ENCODE data around the gene IL12RB2. TPM values are rescaled to one million over a fixed set of nuclear protein-coding genes. Genes with fewer than 3 reads are reported as not detected.

IL12RB2 gene
- total RNA-seq, 1 donor from 2014 or later, result not detected

DNA sequence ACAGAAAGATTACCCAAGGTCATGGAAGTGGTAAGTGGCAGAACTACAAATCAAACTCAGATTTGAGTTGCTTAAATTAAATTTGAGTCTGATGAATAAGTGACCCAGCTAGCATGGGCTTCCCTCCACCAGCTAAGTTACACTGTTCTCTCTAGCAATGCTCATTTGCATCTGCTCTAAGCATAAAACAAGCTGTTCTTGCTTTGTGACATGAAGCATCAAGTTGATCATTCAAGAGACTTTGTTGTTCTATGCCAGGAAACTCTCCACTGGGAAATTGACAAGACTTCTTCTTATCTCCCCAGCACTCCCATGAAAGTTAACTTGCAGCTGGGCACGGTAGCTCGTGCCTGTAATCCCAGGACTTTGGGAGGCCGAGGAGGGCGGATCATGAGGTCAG lies 73.5 kb downstream of the IL12RB2 start:
- Mint-ChIP-seq H3K27me3 (ENCODE audit: unreplicated experiment) (no peaks in the 10 kb centered on the region), H3K36me3 (ENCODE audit: unreplicated experiment) (peaks cover 7% of the 10 kb centered on the region), H3K4me1 (ENCODE audit: unreplicated experiment) (no peaks in the 10 kb centered on the region), H3K4me3 (ENCODE audit: unreplicated experiment) (no peak overlapping the region), H3K27ac (ENCODE audit: unreplicated experiment) (no peak overlapping the region), H3K9me3 (ENCODE audit: unreplicated experiment) (peaks cover 6% of the 10 kb centered on the region)
- DNase-seq (ENCODE audit: extremely low spot score, unreplicated experiment), result no peak
- TF ChIP-seq, protein P1, sequence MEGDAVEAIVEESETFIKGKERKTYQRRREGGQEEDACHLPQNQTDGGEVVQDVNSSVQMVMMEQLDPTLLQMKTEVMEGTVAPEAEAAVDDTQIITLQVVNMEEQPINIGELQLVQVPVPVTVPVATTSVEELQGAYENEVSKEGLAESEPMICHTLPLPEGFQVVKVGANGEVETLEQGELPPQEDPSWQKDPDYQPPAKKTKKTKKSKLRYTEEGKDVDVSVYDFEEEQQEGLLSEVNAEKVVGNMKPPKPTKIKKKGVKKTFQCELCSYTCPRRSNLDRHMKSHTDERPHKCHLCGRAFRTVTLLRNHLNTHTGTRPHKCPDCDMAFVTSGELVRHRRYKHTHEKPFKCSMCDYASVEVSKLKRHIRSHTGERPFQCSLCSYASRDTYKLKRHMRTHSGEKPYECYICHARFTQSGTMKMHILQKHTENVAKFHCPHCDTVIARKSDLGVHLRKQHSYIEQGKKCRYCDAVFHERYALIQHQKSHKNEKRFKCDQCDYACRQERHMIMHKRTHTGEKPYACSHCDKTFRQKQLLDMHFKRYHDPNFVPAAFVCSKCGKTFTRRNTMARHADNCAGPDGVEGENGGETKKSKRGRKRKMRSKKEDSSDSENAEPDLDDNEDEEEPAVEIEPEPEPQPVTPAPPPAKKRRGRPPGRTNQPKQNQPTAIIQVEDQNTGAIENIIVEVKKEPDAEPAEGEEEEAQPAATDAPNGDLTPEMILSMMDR (IDR thresholded peaks at IDR 0.05), result no peak

DNA sequence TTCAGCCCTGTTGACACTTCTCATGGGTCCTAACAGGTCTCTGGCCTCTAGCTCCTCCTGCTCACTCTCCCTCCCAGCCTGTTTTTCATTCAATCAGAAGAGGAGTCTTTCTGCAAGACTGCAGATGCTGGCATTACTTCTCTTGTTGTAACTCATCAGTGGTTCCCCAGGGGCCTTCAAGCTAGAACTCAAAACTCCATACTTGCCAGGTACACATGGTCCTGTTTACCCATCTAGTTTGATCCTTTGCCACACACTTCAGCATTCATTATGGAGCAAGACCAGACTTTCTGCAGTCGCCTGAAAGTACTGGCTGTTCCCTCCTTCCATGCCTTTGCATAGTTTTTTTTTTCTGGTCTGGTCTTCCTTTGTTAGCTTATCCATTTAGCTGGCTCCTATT lies 74.6 kb downstream of the IL12RB2 start:
- TF ChIP-seq, protein P1 (IDR thresholded peaks at IDR 0.05), result no peak
- DNase-seq (ENCODE audit: extremely low spot score, unreplicated experiment), result no peak
- Mint-ChIP-seq H3K36me3 (ENCODE audit: unreplicated experiment) (peaks cover 7% of the 10 kb centered on the region), H3K27ac (ENCODE audit: unreplicated experiment) (no peak overlapping the region), H3K4me1 (ENCODE audit: unreplicated experiment) (no peaks in the 10 kb centered on the region), H3K4me3 (ENCODE audit: unreplicated experiment) (no peak overlapping the region), H3K27me3 (ENCODE audit: unreplicated experiment) (no peaks in the 10 kb centered on the region), H3K9me3 (ENCODE audit: unreplicated experiment) (peaks cover 6% of the 10 kb centered on the region)

DNA sequence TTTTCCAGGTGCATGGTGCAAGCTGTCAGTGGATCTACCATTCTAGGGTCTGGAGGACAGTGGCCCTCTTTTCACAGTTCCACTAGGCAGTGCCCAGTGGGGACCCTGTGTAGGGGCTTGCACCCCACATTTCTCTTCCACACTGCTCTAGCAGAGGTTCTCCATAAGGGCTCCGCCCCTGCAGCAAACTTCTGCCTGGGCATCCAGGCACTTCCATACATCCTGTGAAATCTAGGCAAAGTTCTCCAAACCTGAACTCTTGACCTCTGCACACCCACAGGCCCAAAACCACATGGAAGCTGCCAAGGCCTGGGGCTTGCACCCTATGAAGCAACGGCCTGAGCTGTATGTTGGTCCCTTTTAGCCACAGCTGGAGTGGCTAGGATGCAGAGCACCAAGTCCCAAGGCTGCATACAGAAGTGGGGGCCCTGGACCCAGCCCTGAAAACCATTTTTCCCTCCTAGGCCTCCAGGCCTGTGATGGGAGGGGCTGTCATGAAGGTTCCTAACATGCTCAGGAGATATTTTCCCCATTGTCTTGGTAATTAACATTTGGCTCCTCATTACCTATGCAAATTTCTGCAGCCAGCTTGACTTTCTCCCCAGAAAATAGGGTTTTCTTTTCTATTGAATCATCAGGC lies 76.4 kb downstream of the IL12RB2 start:
- Mint-ChIP-seq H3K27me3 (ENCODE audit: unreplicated experiment) (no peaks in the 10 kb centered on the region), H3K4me3 (ENCODE audit: unreplicated experiment) (no peak overlapping the region), H3K9me3 (ENCODE audit: unreplicated experiment) (peaks cover 6% of the 10 kb centered on the region)

DNA sequence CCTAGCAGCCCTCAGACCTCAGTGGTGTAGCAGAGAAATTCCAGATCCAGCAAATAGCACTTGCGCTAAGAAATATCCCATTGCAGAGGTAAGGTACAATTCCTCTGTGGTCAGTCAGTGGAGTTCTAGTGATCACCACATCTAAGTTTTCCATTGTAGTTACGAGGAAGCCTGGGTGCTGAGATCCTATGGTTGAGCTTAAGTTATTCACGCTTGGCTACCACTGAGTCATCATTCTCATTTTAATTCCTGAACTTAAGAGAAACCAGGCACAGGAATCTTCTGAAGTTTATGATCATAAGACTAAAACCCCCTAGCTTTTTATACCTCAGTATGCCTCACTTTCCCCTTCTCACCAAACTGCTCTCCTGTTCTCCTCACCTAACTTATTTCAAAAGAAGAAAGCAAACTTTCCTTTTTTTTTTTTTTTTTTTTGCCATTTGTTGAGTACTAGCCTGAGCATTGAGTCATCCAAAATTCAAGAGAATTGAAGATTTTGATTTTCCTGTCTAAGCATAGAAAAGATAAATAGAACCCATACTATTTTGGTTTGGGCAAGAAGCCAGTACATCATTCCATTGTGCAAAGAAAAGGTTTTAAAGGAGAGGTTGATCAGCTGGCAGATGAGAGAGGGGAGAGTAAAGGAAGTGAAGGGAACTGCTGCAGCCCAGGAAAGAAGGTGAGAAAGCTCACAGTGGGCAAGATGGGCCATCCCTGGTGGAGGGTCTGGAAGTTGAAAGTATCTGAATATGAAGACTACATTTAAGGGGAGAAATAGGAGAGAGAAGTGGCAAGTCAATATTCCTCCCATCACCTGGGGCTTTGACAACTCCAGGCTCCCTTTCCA lies 82.6 kb downstream of the IL12RB2 start:
- no peak overlapping the region for H3K4me3 Mint-ChIP-seq (ENCODE audit: unreplicated experiment)
- TF ChIP-seq, protein P1 (IDR thresholded peaks at IDR 0.05), result no peak
- no peaks in the 10 kb centered on the region for H3K27me3 Mint-ChIP-seq (ENCODE audit: unreplicated experiment)
- H3K9me3 Mint-ChIP-seq (ENCODE audit: unreplicated experiment), result no peaks in the 10 kb centered on the region
- no peaks in the 10 kb centered on the region for H3K36me3 Mint-ChIP-seq (ENCODE audit: unreplicated experiment)
- no peak for DNase-seq (ENCODE audit: extremely low spot score, unreplicated experiment)
- peak overlapping the region; percentile 62 for H3K27ac Mint-ChIP-seq (ENCODE audit: unreplicated experiment)
- H3K4me1 Mint-ChIP-seq (ENCODE audit: unreplicated experiment), result peaks cover 15% of the 10 kb centered on the region

More for the DNA sequence above, 76.4 kb downstream of the IL12RB2 start:
- no peak for DNase-seq (ENCODE audit: extremely low spot score, unreplicated experiment)
- Mint-ChIP-seq H3K4me1 (ENCODE audit: unreplicated experiment) (no peaks in the 10 kb centered on the region), H3K36me3 (ENCODE audit: unreplicated experiment) (peaks cover 7% of the 10 kb centered on the region), H3K27ac (ENCODE audit: unreplicated experiment) (no peak overlapping the region)
- TF ChIP-seq, protein P1 (IDR thresholded peaks at IDR 0.05), result no peak

DNA sequence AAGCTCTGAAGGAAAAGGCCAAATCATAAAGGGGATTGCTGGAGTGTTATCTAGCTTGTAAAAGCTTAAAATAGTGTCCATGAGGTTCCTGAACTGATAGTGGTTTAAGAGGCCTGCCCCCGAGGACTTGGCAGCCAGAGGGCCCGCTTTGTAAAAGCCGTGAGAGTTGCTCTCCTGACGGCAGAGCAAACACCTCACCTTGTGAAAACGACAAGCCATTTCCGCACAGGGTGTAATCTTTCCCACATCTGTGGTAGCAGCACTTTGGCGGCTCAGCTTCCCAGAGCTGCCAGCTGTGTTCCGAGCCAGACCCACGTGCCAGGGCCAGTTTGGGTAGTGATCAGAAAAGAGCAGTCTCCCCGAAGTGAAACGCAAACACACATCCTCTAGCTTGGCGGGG lies 85.6 kb downstream of the IL12RB2 start:
- no peak overlapping the region for H3K4me3 Mint-ChIP-seq (ENCODE audit: unreplicated experiment)
- no peak for DNase-seq (ENCODE audit: extremely low spot score, unreplicated experiment)
- H3K4me1 Mint-ChIP-seq (ENCODE audit: unreplicated experiment), result peaks cover 15% of the 10 kb centered on the region
- H3K9me3 Mint-ChIP-seq (ENCODE audit: unreplicated experiment), result no peaks in the 10 kb centered on the region
- H3K27me3 Mint-ChIP-seq (ENCODE audit: unreplicated experiment), result no peaks in the 10 kb centered on the region
- TF ChIP-seq, protein P1 (IDR thresholded peaks at IDR 0.05), result no peak
- peaks cover under 1% of the 10 kb centered on the region for H3K36me3 Mint-ChIP-seq (ENCODE audit: unreplicated experiment)
- no peak overlapping the region for H3K27ac Mint-ChIP-seq (ENCODE audit: unreplicated experiment)

Data from osteocyte (in vitro differentiated cells).